ENCODE measurements around the gene ARHGAP10.

- no peak for TF ChIP-seq CTCF (conservative IDR thresholded peaks at IDR 0.05; ENCODE audit: low read depth, low read length)
- TF ChIP-seq EZH2 (IDR thresholded peaks at IDR 0.05; ENCODE audit: low read length, unreplicated experiment) = no peak
- no peak for TF ChIP-seq EZH2phosphoT487 (IDR thresholded peaks at IDR 0.05; ENCODE audit: borderline replicate concordance, low read length)
These were observed 243.4 kb downstream of the ARHGAP10 start for GRCh38 chr4:147975325-147975724.
